ENCODE measurements around the gene HTR3B.
"Not testable (repeated sequence)": the region's sequence is repeated elsewhere in the genome, so short reads cannot be mapped to it uniquely, and the experiment has no call there.

Gene HTR3B

GRCh38 chr11:113904379-113905101 is at the start of gene HTR3B:
Gene HTR3B, plus strand, starts transcription at chr11:113904796. Its CDS starts 138 bp downstream, at chr11:113904934.
- DNase-seq = no peak

- DNase-seq = no peak
These were observed 48.8 kb upstream of the HTR3B start for GRCh38 chr11:113855803-113856202.

GRCh38 chr11:113856966-113857759 is 47.4 kb upstream of the HTR3B start:
- no peak for DNase-seq

- DNase-seq = no peak
These were observed 44.9 kb upstream of the HTR3B start for GRCh38 chr11:113859665-113860064.

GRCh38 chr11:113862435-113862834 is 42.2 kb upstream of the HTR3B start:
- no peak for DNase-seq

GRCh38 chr11:113864410-113864809 is 40.2 kb upstream of the HTR3B start:
- DNase-seq = no peak

GRCh38 chr11:113865873-113866272 is 38.7 kb upstream of the HTR3B start:
- DNase-seq = no peak

- DNase-seq = no peak
These were observed 36.6 kb upstream of the HTR3B start for GRCh38 chr11:113867843-113868503.

GRCh38 chr11:113871336-113871735 is 33.3 kb upstream of the HTR3B start:
- no peak for DNase-seq

- DNase-seq = no peak
These were observed 31.4 kb upstream of the HTR3B start for GRCh38 chr11:113873236-113873626.

- no peak for DNase-seq
These were observed 30.5 kb upstream of the HTR3B start for GRCh38 chr11:113874096-113874495.

GRCh38 chr11:113874581-113875233 is 29.9 kb upstream of the HTR3B start:
- peak; percentile 8 for DNase-seq

GRCh38 chr11:113875234-113876073 is 29.1 kb upstream of the HTR3B start, which contains the start of gene USP28:
Gene USP28, minus strand, starts transcription at chr11:113875572. Its CDS starts 71 bp downstream, at chr11:113875501.
- DNase-seq = peak; percentile 88

GRCh38 chr11:113876074-113876797 is 28.4 kb upstream of the HTR3B start:
- no peak for DNase-seq

GRCh38 chr11:113876798-113877669 is 27.6 kb upstream of the HTR3B start:
- DNase-seq = no peak

GRCh38 chr11:113877670-113878055 is 26.9 kb upstream of the HTR3B start:
- no peak for DNase-seq

GRCh38 chr11:113879446-113879845 is 25.1 kb upstream of the HTR3B start:
- DNase-seq = not testable (repeated sequence)

- DNase-seq = no peak
These were observed 23.6 kb upstream of the HTR3B start for GRCh38 chr11:113880971-113881370.

GRCh38 chr11:113881856-113882255 is 22.7 kb upstream of the HTR3B start:
- DNase-seq = no peak

GRCh38 chr11:113884361-113884836 is 20.2 kb upstream of the HTR3B start:
- DNase-seq = no peak
